Measurements from ENCODE around the gene FMO1. TPM values are rescaled to one million over a fixed set of nuclear protein-coding genes. Genes with fewer than 3 reads are reported as not detected.

The FMO1 gene
- polyA plus RNA-seq, 1 donor from 2014 or later = not detected

GRCh38 chr1:171207377-171207776 is 40.9 kb upstream of the FMO1 start:
- TF ChIP-seq REST (IDR thresholded peaks at IDR 0.05; ENCODE audit: borderline replicate concordance) (no peak), RAD21 (conservative IDR thresholded peaks at IDR 0.05) (no peak), TAF1 (IDR thresholded peaks at IDR 0.05; ENCODE audit: low read depth) (no peak), EZH2 (IDR thresholded peaks at IDR 0.05; ENCODE audit: borderline replicate concordance, insufficient read depth, low read length, poor library complexity, severe bottlenecking) (no peak), POLR2AphosphoS5 (IDR thresholded peaks at IDR 0.05) (no peak), EP300 (conservative IDR thresholded peaks at IDR 0.05; ENCODE audit: poor library complexity, severe bottlenecking) (no peak), MXI1 (conservative IDR thresholded peaks at IDR 0.05; ENCODE audit: poor library complexity, severe bottlenecking) (no peak), SMC3 (conservative IDR thresholded peaks at IDR 0.05; ENCODE audit: poor library complexity) (no peak), CTCF (IDR thresholded peaks at IDR 0.05; ENCODE audit: poor library complexity, severe bottlenecking) (no peak)
- Histone ChIP-seq H3K27ac (ENCODE audit: low read length) (no peak overlapping the region), H3K4me2 (ENCODE audit: low read length) (no peak overlapping the region), H4K20me1 (ENCODE audit: insufficient read depth) (no peaks in the 10 kb centered on the region), H3K9me3 (ENCODE audit: low read length) (no peaks in the 10 kb centered on the region), H3K4me3 (ENCODE audit: low read length) (no peak overlapping the region), H3F3A (ENCODE audit: insufficient read depth, low read length, poor library complexity, severe bottlenecking) (no peaks in the 10 kb centered on the region), H3K36me3 (ENCODE audit: insufficient read depth, low read length) (no peaks in the 10 kb centered on the region), H2AFZ (ENCODE audit: low read depth, low read length) (no peak overlapping the region), H3K9ac (ENCODE audit: low read length) (no peak overlapping the region), H3K9me2 (ENCODE audit: insufficient read depth, low read length) (no peaks in the 10 kb centered on the region), H3K27me3 (ENCODE audit: insufficient read depth, low read depth, low read length) (no peaks in the 10 kb centered on the region), H3K79me2 (replicated peaks; ENCODE audit: insufficient read depth, low read length) (no peaks in the 10 kb centered on the region)

GRCh38 chr1:171210355-171210754 is 37.9 kb upstream of the FMO1 start:
- no peaks in the 10 kb centered on the region for H3K27me3 ChIP-seq (ENCODE audit: insufficient read depth, low read depth, low read length)
- TF ChIP-seq MXI1 (conservative IDR thresholded peaks at IDR 0.05; ENCODE audit: poor library complexity, severe bottlenecking) (no peak), EP300 (conservative IDR thresholded peaks at IDR 0.05; ENCODE audit: poor library complexity, severe bottlenecking) (no peak), SMC3 (conservative IDR thresholded peaks at IDR 0.05; ENCODE audit: poor library complexity) (no peak), REST (IDR thresholded peaks at IDR 0.05; ENCODE audit: borderline replicate concordance) (no peak), CTCF (IDR thresholded peaks at IDR 0.05; ENCODE audit: poor library complexity, severe bottlenecking) (no peak), POLR2AphosphoS5 (IDR thresholded peaks at IDR 0.05) (no peak), EZH2 (IDR thresholded peaks at IDR 0.05; ENCODE audit: borderline replicate concordance, insufficient read depth, low read length, poor library complexity, severe bottlenecking) (no peak), RAD21 (conservative IDR thresholded peaks at IDR 0.05) (no peak), TAF1 (IDR thresholded peaks at IDR 0.05; ENCODE audit: low read depth) (no peak)
- H3K9me3 ChIP-seq (ENCODE audit: low read length) = no peaks in the 10 kb centered on the region
- H3F3A ChIP-seq (ENCODE audit: insufficient read depth, low read length, poor library complexity, severe bottlenecking) = no peaks in the 10 kb centered on the region
- no peaks in the 10 kb centered on the region for H4K20me1 ChIP-seq (ENCODE audit: insufficient read depth)
- no peak overlapping the region for H3K9ac ChIP-seq (ENCODE audit: low read length)
- no peak overlapping the region for H3K4me3 ChIP-seq (ENCODE audit: low read length)
- no peak overlapping the region for H3K27ac ChIP-seq (ENCODE audit: low read length)
- no peaks in the 10 kb centered on the region for H3K79me2 ChIP-seq (replicated peaks; ENCODE audit: insufficient read depth, low read length)
- no peaks in the 10 kb centered on the region for H3K9me2 ChIP-seq (ENCODE audit: insufficient read depth, low read length)
- H2AFZ ChIP-seq (ENCODE audit: low read depth, low read length) = no peak overlapping the region
- H3K36me3 ChIP-seq (ENCODE audit: insufficient read depth, low read length) = no peaks in the 10 kb centered on the region
- no peak overlapping the region for H3K4me2 ChIP-seq (ENCODE audit: low read length)
